B cell (primary cell): ENCODE measurements around the gene GPX7.

Source experiments
- CTCF ChIP-seq: fragments of 200-600 bp; IDR thresholded peaks from one replicate; pipeline ENCODE4 v1.8.0; 2022; ENCODE audit warnings: antibody characterized with exemption, mild to moderate bottlenecking
- EZH2 ChIP-seq: IDR thresholded peaks from 2 replicates; pipeline ENCODE4 v1.6.1; 2012; ENCODE audit warnings: borderline replicate concordance, low read depth, mild to moderate bottlenecking, moderate library complexity, low read length; ENCODE audit not compliant: insufficient read depth, poor library complexity, severe bottlenecking

GRCh38 chr1:52588535-52588934 lies 13.6 kb upstream of the GPX7 start:
- TF ChIP-seq CTCF (no peak), EZH2 (no peak)
